K562 (cell line): ENCODE measurements around the gene RPH3AL. TPM values are rescaled to one million over a fixed set of nuclear protein-coding genes. Genes with fewer than 3 reads are reported as not detected.
"Not testable (repeated sequence)": the region's sequence is repeated elsewhere in the genome, so short reads cannot be mapped to it uniquely, and the experiment has no call there.

Experiments
- ATAC-seq: fragments of 200-7000 bp; cut with Tn5 transposase; 3 replicates; pipeline ENCODE4 v1.9.1; 2020; ENCODE audit warnings: moderate library complexity
- BruUV-seq: library from RNA; stranded (reverse); fragments of 400-500 nt; replicated peaks from 2 replicates; lab custom pipeline; 2021; lab: Mats Ljungman, UMichigan
- CTCF ChIA-PET: fragments of 300-600 bp; formaldehyde crosslinking; extraction: SDS; loops from one replicate; lab custom pipeline; 2021; ENCODE audit warnings: low intra/inter-chr PET ratio; lab: Yijun Ruan, JAX
- POLR2A ChIA-PET: fragments of 300-600, 350-650 bp; sonication (Branson Sonifier 250); formaldehyde crosslinking; extraction: SDS; loops from one replicate; lab custom pipeline; 2021; ENCODE audit warnings: antibody characterized with exemption, inconsistent platforms; lab: Yijun Ruan, JAX
- DNase-seq, 4 experiments: peaks; one replicate each; pipeline versions ENCODE4 v3.0.0 to v3.0.0-alpha.2; 2011 to 2018; ENCODE audit warnings: low spot score in 3 of 4, mixed read lengths in 3 of 4; ENCODE audit errors: extremely low read depth in 1 of 4
- FAIRE-seq: peaks from 2 replicates; lab custom pipeline; 2011; peaks lifted over from hg19 to GRCh38; lab: Jason Lieb, UNC
- H2AFZ ChIP-seq: 2 replicates; pipeline ENCODE4 v1.6.0; 2011; ENCODE audit warnings: low read depth, low read length, control low read depth, inconsistent platforms
- H3K27ac ChIP-seq: fragments of 200-600 bp; 3 replicates; pipeline ENCODE4 v1.8.0; 2011; ENCODE audit warnings: low read depth, mild to moderate bottlenecking, control low read depth, inconsistent platforms, low read length, moderate library complexity, mixed read lengths; ENCODE audit errors: extremely low read depth
- H3K27me3 ChIP-seq, 2 experiments: fragments of 300-600 bp in 1 of 2; 2 replicates in 1 of 2; 3 replicates in 1 of 2; pipeline versions ENCODE4 v1.6.0 to v1.8.0; 2011; ENCODE audit warnings: inconsistent platforms in 2 of 2, low read length in 2 of 2, mild to moderate bottlenecking in 1 of 2, mixed read lengths in 1 of 2, moderate library complexity in 1 of 2; ENCODE audit not compliant: control insufficient read depth in 2 of 2, insufficient read depth in 2 of 2
- H3K36me3 ChIP-seq: fragments of 300-600 bp; 3 replicates; pipeline ENCODE4 v1.8.0; 2011; ENCODE audit warnings: mild to moderate bottlenecking, low read length, inconsistent platforms; ENCODE audit not compliant: control insufficient read depth, insufficient read depth
- H3K4me1 ChIP-seq, 2 experiments: fragments of 200-600 bp in 1 of 2; replicated peaks in 1 of 2; 2 replicates in 1 of 2; 3 replicates in 1 of 2; pipeline versions ENCODE4 v1.5.1 to v1.8.0; 2011; ENCODE audit warnings: inconsistent platforms in 2 of 2, low read length in 2 of 2, mild to moderate bottlenecking in 1 of 2, mixed read lengths in 1 of 2, moderate library complexity in 1 of 2; ENCODE audit not compliant: control insufficient read depth in 2 of 2, insufficient read depth in 2 of 2
- H3K4me2 ChIP-seq: 2 replicates; pipeline ENCODE4 v1.6.1; 2011; ENCODE audit warnings: low read length, control low read depth, inconsistent platforms, mixed read lengths; ENCODE audit not compliant: insufficient read depth
- H3K4me3 ChIP-seq: fragments of 200-600 bp; sonication (generic), shearing (Covaris generic); 2 replicates; pipeline ENCODE4 v1.5.1; 2016; ENCODE audit warnings: control low read depth, inconsistent platforms
- H3K79me2 ChIP-seq: fragments of 200-600 bp; 3 replicates; pipeline ENCODE4 v1.8.0; 2011; ENCODE audit warnings: low read length, inconsistent platforms; ENCODE audit not compliant: control insufficient read depth, insufficient read depth
- H3K9ac ChIP-seq, 2 experiments: 2 replicates each; pipeline versions ENCODE4 v1.6.0 to v1.6.1; 2011; ENCODE audit warnings: low read depth in 2 of 2, low read length in 2 of 2, control low read depth in 1 of 2, inconsistent platforms in 1 of 2, mild to moderate bottlenecking in 1 of 2, mixed read lengths in 1 of 2; ENCODE audit not compliant: insufficient read depth in 1 of 2
- H3K9me1 ChIP-seq: one replicate; pipeline ENCODE4 v1.6.0; 2011; ENCODE audit warnings: inconsistent platforms, mild to moderate bottlenecking, low read length, moderate library complexity; ENCODE audit not compliant: control insufficient read depth, insufficient read depth
- H3K9me3 ChIP-seq: replicated peaks from 2 replicates; pipeline ENCODE4 v1.5.1; 2011; ENCODE audit warnings: low read depth, low read length, inconsistent platforms; ENCODE audit not compliant: control insufficient read depth, insufficient read depth
- H4K20me1 ChIP-seq: replicated peaks from 2 replicates; pipeline ENCODE4 v1.6.1; 2011; ENCODE audit warnings: low read length, inconsistent platforms, mixed read lengths; ENCODE audit not compliant: control insufficient read depth, insufficient read depth
- BDP1 ChIP-seq: IDR thresholded peaks from 3 replicates; pipeline ENCODE4 v1.6.1; 2011; ENCODE audit not compliant: insufficient read length, insufficient read depth
- CREB1 ChIP-seq, 2 experiments: sonication (generic) in 1 of 2; formaldehyde crosslinking in 1 of 2; IDR thresholded peaks; 2 replicates each; pipeline versions ENCODE4 v1.6.1 to v1.8.0; 2012 to 2022; ENCODE audit warnings: inconsistent platforms in 1 of 2, mild to moderate bottlenecking in 1 of 2, missing genetic modification reagents in 1 of 2, moderate library complexity in 1 of 2
- SRSF3 ChIP-seq: fragments of 200-400 bp; formaldehyde crosslinking; IDR thresholded peaks from 2 replicates; pipeline ENCODE4 v1.6.1; 2016; ENCODE audit warnings: mild to moderate bottlenecking, low read length, moderate library complexity; ENCODE audit not compliant: insufficient read depth
- ZBTB49 ChIP-seq: sonication (generic); formaldehyde crosslinking; IDR thresholded peaks from 2 replicates; pipeline ENCODE4 v1.8.0; 2022; ENCODE audit warnings: missing genetic modification reagents, mild to moderate bottlenecking, borderline replicate concordance
- ZC3H8 ChIP-seq: fragments of 450-650 bp; IDR thresholded peaks from 2 replicates; pipeline ENCODE4 v1.6.1; 2017
- ZKSCAN8 ChIP-seq: fragments of 200-800 bp; sonication (Bioruptor generic); IDR thresholded peaks from 2 replicates; pipeline ENCODE4 v1.6.1; 2016; ENCODE audit warnings: missing genetic modification characterization, missing compliant biosample characterization
- ZNF551 ChIP-seq: fragments of 250-450 bp; sonication (Bioruptor Pico); IDR thresholded peaks from 2 replicates; pipeline ENCODE4 v1.5.0; 2021; ENCODE audit warnings: mild to moderate bottlenecking, moderate library complexity
- WGBS: fragments of 100-300 bp; shearing (Covaris generic); methylation state at CpG from one replicate; pipeline ENCODE4 v1.1.6; 2016; ENCODE audit warnings: low coverage, mixed read lengths; ENCODE audit not compliant: insufficient coverage; ENCODE audit errors: missing lambda C conversion rate; 5-methylcytosine and 5-hydroxymethylcytosine counted together
- in situ Hi-C: fragments of 300-500 bp; cut with MboI; formaldehyde crosslinking; loops from 4 replicates; pipeline ENCODE4 v1.15.0; 2018; ENCODE audit warnings: inconsistent platforms, mixed read lengths
- intact Hi-C: fragments of 100-400 bp; cut with micrococcal nuclease; formaldehyde crosslinking; loops from 2 replicates; pipeline ENCODE4 v1.14.2; 2022
- polyA plus RNA-seq, 8 experiments: library from polyadenylated mRNA; depleted of rRNA in 4 of 8; stranded (reverse) in 5 of 8; unstranded in 3 of 8; fragments of >200 nt; fragmentation: Nextera tagmentation in 2 of 8; fragmentation: Illumina TruSeq in 1 of 8; extraction: Ambion mirVana in 2 of 8; extraction: Trizol in 1 of 8; gene quantifications; 2 replicates each; pipeline versions ENCODE4 v1.2.1 to v1.2.3, GENCODE V29; 2011 to 2014; ENCODE audit warnings: inconsistent platforms in 1 of 8, missing spikeins in 1 of 8
- total RNA-seq, 7 experiments: library from RNA; depleted of rRNA in 6 of 7; stranded (reverse); fragments of >200 nt in 6 of 7; fragmentation: Illumina TruSeq in 2 of 7; extraction: Trizol in 2 of 7; gene quantifications; 2 replicates each; pipeline versions ENCODE4 v1.2.1 to v1.2.3, GENCODE V29; 2011 to 2021; ENCODE audit warnings: low replicate concordance in 1 of 7

RPH3AL gene
- total and polyA plus RNA-seq, 9 of the 15 experiments (the other 6 are each of a cell fraction or from before 2014, with no cell fraction given): 0.18 to 1.7 (median 0.39) TPM

- TF ChIP-seq ZBTB49 (CRISPR knock-in tag) (no peak), BDP1 (no peak), SRSF3 (no peak), ZNF551 (CRISPR knock-in tag) (no peak), ZC3H8 (no peak), CREB1 (IDR thresholded peaks at IDR 0.05) (no peak), CREB1 (CRISPR knock-in tag; IDR thresholded peaks at IDR 0.05) (no peak), ZKSCAN8 (CRISPR knock-in tag) (no peak)
These were observed 33.3 kb downstream of the RPH3AL start (continued) for GRCh38 chr17:319266-319665.

DNA sequence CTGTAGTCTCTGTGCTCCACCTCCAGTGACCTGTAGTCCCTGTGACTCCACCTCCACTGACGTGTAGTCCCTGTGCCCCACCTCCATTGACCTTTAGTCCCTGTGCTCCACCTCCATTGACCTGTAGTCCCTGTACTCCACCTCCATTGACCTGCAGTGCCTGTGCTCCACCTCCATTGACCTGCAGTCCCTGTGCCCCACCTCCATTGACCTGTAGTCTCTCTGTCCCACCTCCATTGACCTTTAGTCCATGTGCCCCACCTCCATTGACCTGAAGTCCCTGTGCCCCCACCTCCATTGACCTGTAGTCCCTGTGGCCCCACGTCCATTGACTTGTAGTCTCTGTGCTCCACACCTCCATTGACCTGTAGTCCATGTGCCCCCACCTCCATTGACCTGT, 35.5 kb downstream of the RPH3AL start:
- H3K27me3 ChIP-seq: peaks cover 0 to 15% of the 10 kb centered on the region in 2 experiments; a peak in 2 of 5 replicates
- CTCF ChIA-PET, intact Hi-C loops, H3K79me2 ChIP-seq, H4K20me1 ChIP-seq, H3K4me2 ChIP-seq, H3K9ac ChIP-seq, in situ Hi-C loops, H3K4me1 ChIP-seq, ATAC-seq, H3K9me1 ChIP-seq, H3K27ac ChIP-seq, POLR2A ChIA-PET, BruUV-seq, H3K4me3 ChIP-seq, H3K36me3 ChIP-seq, FAIRE-seq, H3K9me3 ChIP-seq, H2AFZ ChIP-seq, DNase-seq: not testable (repeated sequence)
- 0% methylated on average over 1 of the region's 2 CpGs for WGBS

DNA sequence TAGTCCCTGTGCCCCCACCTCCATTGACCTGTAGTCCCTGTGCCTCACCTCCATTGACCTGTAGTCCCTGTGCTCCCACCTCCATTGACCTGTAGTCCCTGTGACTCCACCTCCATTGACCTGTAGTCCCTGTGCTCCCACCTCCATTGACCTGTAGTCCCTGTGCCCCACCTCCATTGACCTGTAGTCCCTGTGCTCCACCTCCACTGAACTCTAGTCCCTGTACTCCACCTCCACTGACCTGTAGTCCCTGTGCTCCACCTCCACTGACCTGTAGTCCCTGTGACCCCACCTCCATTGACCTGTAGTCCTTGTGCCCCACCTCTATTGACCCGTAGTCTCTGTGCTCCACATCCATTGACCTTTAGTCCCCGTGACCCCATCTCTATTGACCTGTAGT, 37.2 kb downstream of the RPH3AL start:
- H3K36me3 ChIP-seq, H3K27me3 ChIP-seq, H3K4me3 ChIP-seq, H3K79me2 ChIP-seq, POLR2A ChIA-PET, H3K4me1 ChIP-seq, H2AFZ ChIP-seq, H3K9me1 ChIP-seq, H4K20me1 ChIP-seq, intact Hi-C loops, BruUV-seq, H3K4me2 ChIP-seq, H3K9ac ChIP-seq, H3K9me3 ChIP-seq, ATAC-seq, H3K27ac ChIP-seq, in situ Hi-C loops, DNase-seq, CTCF ChIA-PET: not testable (repeated sequence)
- FAIRE-seq: peak; percentile 77
- WGBS: 29% methylated on average over 2 of the region's 2 CpGs
